Activated T-helper 17 cell treated with anti-CD3 and anti-CD28 coated beads, Interleukin-2, amount 50 U/mL, for 72 hours (primary cell): ENCODE data around the gene KRTAP5-7. TPM values are rescaled to one million over a fixed set of nuclear protein-coding genes. Genes with fewer than 3 reads are reported as not detected.
"Not testable (repeated sequence)": the region's sequence is repeated elsewhere in the genome, so short reads cannot be mapped to it uniquely, and the experiment has no call there.

Experiments used
- ATAC-seq: fragments of 150-1000 bp; cut with Tn5 transposase; replicated peaks from 2 replicates; pipeline ENCODE4 v1.10.0; 2021; ENCODE audit warnings: mild to moderate bottlenecking, moderate library complexity
- H3K27ac Mint-ChIP-seq: one replicate; pipeline ENCODE4 v1.8.0; 2022; ENCODE audit warnings: mixed read lengths
- H3K27me3 Mint-ChIP-seq: one replicate; pipeline ENCODE4 v1.8.0; 2022; ENCODE audit warnings: mixed read lengths
- H3K36me3 Mint-ChIP-seq: one replicate; pipeline ENCODE4 v1.8.0; 2022; ENCODE audit warnings: low read depth, mild to moderate bottlenecking, mixed read lengths
- H3K4me1 Mint-ChIP-seq: one replicate; pipeline ENCODE4 v1.8.0; 2022; ENCODE audit warnings: mixed read lengths
- H3K4me3 Mint-ChIP-seq: one replicate; pipeline ENCODE4 v1.8.0; 2022; ENCODE audit warnings: mild to moderate bottlenecking, mixed read lengths
- H3K9me3 Mint-ChIP-seq: one replicate; pipeline ENCODE4 v1.8.0; 2022; ENCODE audit warnings: mixed read lengths
- total RNA-seq, 2 donors: library from RNA; stranded (reverse); gene quantifications; one replicate each; pipeline ENCODE4 v1.2.3, GENCODE V29; 2022

KRTAP5-7 gene
- total RNA-seq, 2 donors from 2014 or later = 0.17 TPM; not detected in 1

- Mint-ChIP-seq H3K9me3 (no peaks in the 10 kb centered on the region), H3K4me3 (no peak overlapping the region), H3K27me3 (peaks cover 38% of the 10 kb centered on the region), H3K36me3 (no peaks in the 10 kb centered on the region), H3K4me1 (peaks cover 4% of the 10 kb centered on the region), H3K27ac (no peak overlapping the region)
- no peak for ATAC-seq
These were observed 21.7 kb downstream of the KRTAP5-7 start for GRCh38 chr11:71548716-71549151.

- ATAC-seq = peak; percentile 45
- Mint-ChIP-seq H3K27ac (no peak overlapping the region), H3K36me3 (no peaks in the 10 kb centered on the region), H3K9me3 (no peaks in the 10 kb centered on the region), H3K4me3 (no peak overlapping the region), H3K27me3 (peaks cover 28% of the 10 kb centered on the region), H3K4me1 (no peaks in the 10 kb centered on the region)
These were observed 24.6 kb downstream of the KRTAP5-7 start for GRCh38 chr11:71551711-71552110.

GRCh38 chr11:71554996-71555395 is 27.9 kb downstream of the KRTAP5-7 start:
- ATAC-seq = no peak
- H3K4me1 Mint-ChIP-seq = no peaks in the 10 kb centered on the region
- H3K36me3 Mint-ChIP-seq = no peaks in the 10 kb centered on the region
- peaks cover 19% of the 10 kb centered on the region for H3K27me3 Mint-ChIP-seq
- H3K9me3 Mint-ChIP-seq = no peaks in the 10 kb centered on the region
- no peak overlapping the region for H3K4me3 Mint-ChIP-seq
- H3K27ac Mint-ChIP-seq = no peak overlapping the region

- Mint-ChIP-seq H3K9me3 (no peaks in the 10 kb centered on the region), H3K4me1 (no peaks in the 10 kb centered on the region), H3K27ac (no peak overlapping the region), H3K36me3 (no peaks in the 10 kb centered on the region), H3K27me3 (peaks cover 14% of the 10 kb centered on the region), H3K4me3 (no peak overlapping the region)
- ATAC-seq = no peak
These were observed 28.4 kb downstream of the KRTAP5-7 start for GRCh38 chr11:71555508-71555907.

- H3K36me3 Mint-ChIP-seq = no peaks in the 10 kb centered on the region
- H3K27ac Mint-ChIP-seq = no peak overlapping the region
- H3K9me3 Mint-ChIP-seq = no peaks in the 10 kb centered on the region
- peaks cover 16% of the 10 kb centered on the region for H3K27me3 Mint-ChIP-seq
- H3K4me1 Mint-ChIP-seq = no peaks in the 10 kb centered on the region
- no peak for ATAC-seq
- no peak overlapping the region for H3K4me3 Mint-ChIP-seq
These were observed 29.0 kb downstream of the KRTAP5-7 start for GRCh38 chr11:71556018-71556417.

- no peaks in the 10 kb centered on the region for H3K9me3 Mint-ChIP-seq
- peaks cover 24% of the 10 kb centered on the region for H3K27me3 Mint-ChIP-seq
- no peak overlapping the region for H3K27ac Mint-ChIP-seq
- H3K4me1 Mint-ChIP-seq = no peaks in the 10 kb centered on the region
- H3K4me3 Mint-ChIP-seq = no peak overlapping the region
- H3K36me3 Mint-ChIP-seq = no peaks in the 10 kb centered on the region
- ATAC-seq = no peak
These were observed 30.2 kb downstream of the KRTAP5-7 start for GRCh38 chr11:71557257-71557656.

- no peaks in the 10 kb centered on the region for H3K9me3 Mint-ChIP-seq
- H3K36me3 Mint-ChIP-seq = no peaks in the 10 kb centered on the region
- no peak overlapping the region for H3K4me3 Mint-ChIP-seq
- no peak for ATAC-seq
- peaks cover 5% of the 10 kb centered on the region for H3K4me1 Mint-ChIP-seq
- H3K27me3 Mint-ChIP-seq = peaks cover 37% of the 10 kb centered on the region
- H3K27ac Mint-ChIP-seq = no peak overlapping the region
These were observed 31.9 kb downstream of the KRTAP5-7 start for GRCh38 chr11:71558996-71559395.

GRCh38 chr11:71562120-71562519 is 35.1 kb downstream of the KRTAP5-7 start:
- Mint-ChIP-seq H3K4me1 (peaks cover 5% of the 10 kb centered on the region), H3K4me3 (no peak overlapping the region), H3K9me3 (no peaks in the 10 kb centered on the region), H3K27me3 (peaks cover 44% of the 10 kb centered on the region), H3K27ac (no peak overlapping the region), H3K36me3 (no peaks in the 10 kb centered on the region)
- ATAC-seq = no peak

GRCh38 chr11:71563406-71563805 is 36.3 kb downstream of the KRTAP5-7 start:
- Mint-ChIP-seq H3K4me3 (no peak overlapping the region), H3K4me1 (peaks cover 5% of the 10 kb centered on the region), H3K9me3 (no peaks in the 10 kb centered on the region), H3K27ac (no peak overlapping the region), H3K27me3 (peaks cover 39% of the 10 kb centered on the region), H3K36me3 (no peaks in the 10 kb centered on the region)
- ATAC-seq = peak; percentile 57

GRCh38 chr11:71564430-71564829 is 37.4 kb downstream of the KRTAP5-7 start:
- no peak overlapping the region for H3K27ac Mint-ChIP-seq
- no peaks in the 10 kb centered on the region for H3K36me3 Mint-ChIP-seq
- peaks cover 5% of the 10 kb centered on the region for H3K4me1 Mint-ChIP-seq
- no peak overlapping the region for H3K4me3 Mint-ChIP-seq
- H3K9me3 Mint-ChIP-seq = no peaks in the 10 kb centered on the region
- peaks cover 39% of the 10 kb centered on the region for H3K27me3 Mint-ChIP-seq
- no peak for ATAC-seq

GRCh38 chr11:71565263-71565662 is 38.2 kb downstream of the KRTAP5-7 start, which contains the start of gene KRTAP5-10:
TSS of gene KRTAP5-10 (plus strand) at chr11:71565563. CDS start at chr11:71565588, 25 bp downstream.
- H3K9me3 Mint-ChIP-seq = no peaks in the 10 kb centered on the region
- no peak for ATAC-seq
- H3K36me3 Mint-ChIP-seq = no peaks in the 10 kb centered on the region
- H3K4me3 Mint-ChIP-seq = no peak within 1 kb of the TSS
- no peak within 1 kb of the TSS for H3K27ac Mint-ChIP-seq
- peaks cover 5% of the 10 kb centered on the region for H3K4me1 Mint-ChIP-seq
- peaks cover 39% of the 10 kb centered on the region for H3K27me3 Mint-ChIP-seq

- peaks cover 5% of the 10 kb centered on the region for H3K4me1 Mint-ChIP-seq
These were observed 39.1 kb downstream of the KRTAP5-7 start for GRCh38 chr11:71566081-71566620.

GRCh38 chr11:71566626-71567599 is 39.8 kb downstream of the KRTAP5-7 start:
- not testable (repeated sequence) for H3K4me3 Mint-ChIP-seq, H3K4me1 Mint-ChIP-seq, H3K27ac Mint-ChIP-seq, ATAC-seq, H3K36me3 Mint-ChIP-seq, H3K9me3 Mint-ChIP-seq
- peaks cover 36% of the 10 kb centered on the region for H3K27me3 Mint-ChIP-seq

More at GRCh38 chr11:71566081-71566620, 39.1 kb downstream of the KRTAP5-7 start:
- no peak for ATAC-seq
- no peaks in the 10 kb centered on the region for H3K36me3 Mint-ChIP-seq
- H3K27ac Mint-ChIP-seq = no peak overlapping the region
- H3K9me3 Mint-ChIP-seq = no peaks in the 10 kb centered on the region
- peaks cover 41% of the 10 kb centered on the region for H3K27me3 Mint-ChIP-seq
- no peak overlapping the region for H3K4me3 Mint-ChIP-seq

- H3K4me1 Mint-ChIP-seq, H3K9me3 Mint-ChIP-seq, H3K27ac Mint-ChIP-seq, H3K4me3 Mint-ChIP-seq, H3K36me3 Mint-ChIP-seq, ATAC-seq: not testable (repeated sequence)
- H3K27me3 Mint-ChIP-seq = peaks cover 32% of the 10 kb centered on the region
These were observed 40.6 kb downstream of the KRTAP5-7 start for GRCh38 chr11:71567633-71568032.
